GM21360 (cell line): ENCODE measurements around the gene HCN1.
"Not testable (repeated sequence)": the region's sequence is repeated elsewhere in the genome, so short reads cannot be mapped to it uniquely, and the experiment has no call there.

Experiments used
- ATAC-seq: cut with Tn5 transposase; IDR thresholded peaks from one replicate; pipeline ENCODE4 v1.9.1; 2021; ENCODE audit warnings: mild to moderate bottlenecking, moderate library complexity; ENCODE audit not compliant: unreplicated experiment

HCN1 gene

GRCh38 chr5:45622365-45622764, 73.8 kb downstream of the HCN1 start:
- ATAC-seq: no peak

- no peak for ATAC-seq
These were observed 78.2 kb downstream of the HCN1 start for GRCh38 chr5:45617859-45618416.

- ATAC-seq: no peak
These were observed 86.5 kb downstream of the HCN1 start for GRCh38 chr5:45609661-45610060.

- ATAC-seq: no peak
These were observed 92.1 kb downstream of the HCN1 start for GRCh38 chr5:45604092-45604491.

- ATAC-seq: no peak
These were observed 94.8 kb downstream of the HCN1 start for GRCh38 chr5:45601424-45601823.

- no peak for ATAC-seq
These were observed 99.9 kb downstream of the HCN1 start for GRCh38 chr5:45596320-45596719.

- not testable (repeated sequence) for ATAC-seq
These were observed 110.2 kb downstream of the HCN1 start for GRCh38 chr5:45586001-45586400.

GRCh38 chr5:45578270-45578669, 117.9 kb downstream of the HCN1 start:
- no peak for ATAC-seq

GRCh38 chr5:45568813-45569212, 127.4 kb downstream of the HCN1 start:
- ATAC-seq: no peak

GRCh38 chr5:45542421-45542820, 153.8 kb downstream of the HCN1 start:
- no peak for ATAC-seq

GRCh38 chr5:45533663-45534062, 162.5 kb downstream of the HCN1 start:
- ATAC-seq: no peak

GRCh38 chr5:45532826-45533624, 163.2 kb downstream of the HCN1 start:
- no peak for ATAC-seq

GRCh38 chr5:45521067-45521466, 175.1 kb downstream of the HCN1 start:
- peak; percentile 63 for ATAC-seq

- no peak for ATAC-seq
These were observed 183.7 kb downstream of the HCN1 start for GRCh38 chr5:45512521-45512920.

- ATAC-seq: no peak
These were observed 186.8 kb downstream of the HCN1 start for GRCh38 chr5:45509371-45509770.

- no peak for ATAC-seq
These were observed 188.0 kb downstream of the HCN1 start for GRCh38 chr5:45508135-45508534.

- ATAC-seq: no peak
These were observed 189.0 kb downstream of the HCN1 start for GRCh38 chr5:45507178-45507577.

- not testable (repeated sequence) for ATAC-seq
These were observed 197.2 kb downstream of the HCN1 start for GRCh38 chr5:45499006-45499405.

GRCh38 chr5:45491368-45491767, 204.8 kb downstream of the HCN1 start:
- no peak for ATAC-seq

GRCh38 chr5:45484781-45485180, 211.4 kb downstream of the HCN1 start:
- no peak for ATAC-seq

GRCh38 chr5:45454114-45454513, 242.1 kb downstream of the HCN1 start:
- ATAC-seq: no peak

- not testable (repeated sequence) for ATAC-seq
These were observed 251.3 kb downstream of the HCN1 start for GRCh38 chr5:45444856-45445255.

- ATAC-seq: no peak
These were observed 255.7 kb downstream of the HCN1 start for GRCh38 chr5:45440466-45440865.
